ENCODE measurements around the gene ADCY3.

The ADCY3 gene

DNA sequence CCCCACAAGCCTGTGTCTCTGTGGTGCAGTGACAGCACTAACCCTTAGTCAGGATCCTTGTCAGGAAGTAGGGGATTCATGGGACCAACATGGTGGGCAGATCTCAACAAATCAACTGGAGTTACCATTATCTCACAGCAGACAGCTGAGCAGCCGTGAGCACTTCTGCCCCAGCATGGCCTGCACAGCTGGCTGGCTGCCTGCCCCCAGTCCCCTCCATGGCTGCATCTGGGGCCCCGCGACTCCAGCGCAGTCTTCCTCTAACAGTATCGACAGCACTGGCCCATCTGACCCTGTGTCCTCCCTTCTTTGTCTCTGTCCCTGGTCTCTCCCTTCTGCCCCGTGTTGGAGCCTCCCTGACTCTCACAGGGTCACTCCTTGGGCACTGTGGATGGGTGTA lies 4.7 kb upstream of the ADCY3 start:
- H3K27me3 ChIP-seq (ENCODE audit: control insufficient read depth, insufficient read depth, low read length): peaks cover 18% of the 10 kb centered on the region
- H3K9me3 ChIP-seq (ENCODE audit: control insufficient read depth, insufficient read depth, low read length): no peaks in the 10 kb centered on the region
- H3K9ac ChIP-seq (ENCODE audit: low read depth, low read length): no peak overlapping the region

DNA sequence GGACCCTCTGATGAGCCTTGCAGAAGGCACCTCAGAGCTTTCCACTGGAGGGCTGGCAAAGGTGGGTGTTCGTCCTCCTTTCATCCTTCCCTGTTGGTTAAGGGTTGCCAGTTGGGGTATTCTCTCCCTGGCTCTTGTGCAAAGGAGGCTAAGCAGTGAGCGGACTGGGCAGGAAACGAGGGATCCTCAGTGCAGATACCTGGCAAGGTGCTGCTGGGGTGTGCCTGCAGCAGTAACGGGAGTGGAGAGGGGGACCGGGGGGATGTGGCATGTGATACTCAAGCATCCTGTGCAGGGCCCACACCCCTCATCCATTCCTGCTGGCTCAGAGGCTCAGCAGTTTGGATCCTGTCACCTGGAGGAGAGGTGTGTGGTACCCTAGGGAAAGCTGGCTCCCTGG lies 4.2 kb upstream of the ADCY3 start:
- Histone ChIP-seq H3K27me3 (ENCODE audit: control insufficient read depth, insufficient read depth, low read length) (peaks cover 18% of the 10 kb centered on the region), H3K4me3 (ENCODE audit: low read depth, low read length) (no peak overlapping the region), H3K9me3 (ENCODE audit: control insufficient read depth, insufficient read depth, low read length) (no peaks in the 10 kb centered on the region), H3K9ac (ENCODE audit: low read depth, low read length) (no peak overlapping the region), H3K4me1 (ENCODE audit: control insufficient read depth, insufficient read depth, low read length) (peaks cover 7% of the 10 kb centered on the region), H3K36me3 (ENCODE audit: control insufficient read depth, insufficient read depth, low read length) (no peaks in the 10 kb centered on the region)

More for the DNA sequence above, 4.7 kb upstream of the ADCY3 start:
- Histone ChIP-seq H3K4me1 (ENCODE audit: control insufficient read depth, insufficient read depth, low read length) (peaks cover 7% of the 10 kb centered on the region), H3K4me3 (ENCODE audit: low read depth, low read length) (no peak overlapping the region), H3K36me3 (ENCODE audit: control insufficient read depth, insufficient read depth, low read length) (no peaks in the 10 kb centered on the region)

DNA sequence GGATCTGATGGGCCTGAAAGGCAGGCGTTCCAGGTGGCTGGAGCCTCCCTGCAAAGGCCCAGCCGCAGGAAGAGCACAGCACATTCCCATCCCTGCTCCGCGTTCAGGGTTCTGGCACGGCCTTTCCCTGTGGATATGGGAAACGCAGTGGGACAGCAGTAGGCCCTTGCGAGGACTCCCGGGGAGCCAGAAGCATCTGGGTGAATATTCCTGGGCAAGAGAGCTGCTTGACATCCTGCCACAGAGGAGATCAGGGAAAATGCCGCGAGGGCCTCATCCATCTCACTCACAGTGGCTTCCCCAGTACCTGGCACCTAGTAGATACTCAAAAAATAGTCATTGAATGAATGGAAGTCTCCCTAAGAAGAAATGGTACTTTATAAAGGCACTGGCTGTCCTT lies 3.1 kb upstream of the ADCY3 start:
- Histone ChIP-seq H3K4me3 (ENCODE audit: low read depth, low read length) (no peak overlapping the region), H3K9ac (ENCODE audit: low read depth, low read length) (no peak overlapping the region), H3K27me3 (ENCODE audit: control insufficient read depth, insufficient read depth, low read length) (peaks cover 18% of the 10 kb centered on the region), H3K9me3 (ENCODE audit: control insufficient read depth, insufficient read depth, low read length) (no peaks in the 10 kb centered on the region), H3K36me3 (ENCODE audit: control insufficient read depth, insufficient read depth, low read length) (peaks cover 3% of the 10 kb centered on the region), H3K4me1 (ENCODE audit: control insufficient read depth, insufficient read depth, low read length) (peaks cover 7% of the 10 kb centered on the region)

DNA sequence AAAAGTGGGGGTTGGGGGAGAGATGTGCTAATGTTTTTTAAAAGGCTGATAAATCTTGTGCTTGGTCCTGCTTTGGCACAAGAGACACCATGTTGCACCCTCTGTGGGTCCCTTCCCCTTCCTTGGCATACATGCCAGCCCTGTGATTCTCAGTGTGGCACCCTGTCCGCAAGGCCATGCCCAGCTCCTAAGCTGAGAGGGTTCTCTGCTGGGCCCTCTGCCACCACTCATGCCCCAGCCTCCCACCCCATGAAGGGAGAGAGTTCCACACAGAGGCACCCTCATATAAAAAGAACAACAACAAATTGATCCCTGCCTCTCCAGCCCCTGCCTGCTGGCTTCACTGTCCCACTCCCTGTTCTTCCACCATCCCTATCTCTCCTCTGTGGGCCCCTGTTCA lies 2.5 kb upstream of the ADCY3 start:
- H3K27me3 ChIP-seq (ENCODE audit: control insufficient read depth, insufficient read depth, low read length): peaks cover 18% of the 10 kb centered on the region
- no peaks in the 10 kb centered on the region for H3K9me3 ChIP-seq (ENCODE audit: control insufficient read depth, insufficient read depth, low read length)
- no peak overlapping the region for H3K4me3 ChIP-seq (ENCODE audit: low read depth, low read length)
- peaks cover 5% of the 10 kb centered on the region for H3K36me3 ChIP-seq (ENCODE audit: control insufficient read depth, insufficient read depth, low read length)
- peaks cover 7% of the 10 kb centered on the region for H3K4me1 ChIP-seq (ENCODE audit: control insufficient read depth, insufficient read depth, low read length)
- no peak overlapping the region for H3K9ac ChIP-seq (ENCODE audit: low read depth, low read length)

- H3K9ac ChIP-seq (ENCODE audit: low read depth, low read length): no peak overlapping the region
- H3K27me3 ChIP-seq (ENCODE audit: control insufficient read depth, insufficient read depth, low read length): peaks cover 8% of the 10 kb centered on the region
- H3K4me3 ChIP-seq (ENCODE audit: low read depth, low read length): peak overlapping the region; percentile 56
- peaks cover 7% of the 10 kb centered on the region for H3K36me3 ChIP-seq (ENCODE audit: control insufficient read depth, insufficient read depth, low read length)
- no peaks in the 10 kb centered on the region for H3K9me3 ChIP-seq (ENCODE audit: control insufficient read depth, insufficient read depth, low read length)
- H3K4me1 ChIP-seq (ENCODE audit: control insufficient read depth, insufficient read depth, low read length): no peaks in the 10 kb centered on the region
Measured at GRCh38 chr2:24920809-24921441, 888 bp upstream of the ADCY3 start.

- Histone ChIP-seq H3K9me3 (ENCODE audit: control insufficient read depth, insufficient read depth, low read length) (no peaks in the 10 kb centered on the region), H3K27me3 (ENCODE audit: control insufficient read depth, insufficient read depth, low read length) (peaks cover 4% of the 10 kb centered on the region), H3K4me3 (ENCODE audit: low read depth, low read length) (peak overlapping the region; percentile 26), H3K36me3 (ENCODE audit: control insufficient read depth, insufficient read depth, low read length) (peaks cover 7% of the 10 kb centered on the region), H3K4me1 (ENCODE audit: control insufficient read depth, insufficient read depth, low read length) (no peaks in the 10 kb centered on the region), H3K9ac (ENCODE audit: low read depth, low read length) (no peak overlapping the region)
Measured at GRCh38 chr2:24919506-24920097, 435 bp downstream of the ADCY3 start.

DNA sequence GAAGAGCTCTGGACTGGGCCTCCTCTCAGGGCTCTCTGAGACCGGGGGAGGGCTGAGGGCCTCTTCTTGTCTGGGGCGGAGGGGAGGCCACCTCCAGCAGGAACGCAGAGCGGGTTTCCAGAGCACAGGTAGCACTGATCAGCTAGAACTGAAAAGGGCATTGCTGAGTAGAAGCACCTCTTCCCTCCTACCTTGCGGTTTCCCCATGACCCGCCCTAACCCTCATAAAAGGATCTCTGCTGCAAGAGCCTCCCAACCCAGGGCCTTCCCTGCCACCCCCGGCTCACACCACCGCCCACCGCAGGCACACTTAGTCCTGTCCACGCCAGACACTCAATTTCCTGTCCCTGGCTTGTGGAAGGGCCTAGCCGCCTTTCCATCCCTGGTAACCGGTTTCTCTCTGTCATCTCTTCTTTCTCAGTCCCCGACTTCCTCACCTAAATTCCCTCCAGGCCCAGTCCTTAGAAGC lies 966 bp downstream of the ADCY3 start:
- H3K9me3 ChIP-seq (ENCODE audit: control insufficient read depth, insufficient read depth, low read length): no peaks in the 10 kb centered on the region
- H3K36me3 ChIP-seq (ENCODE audit: control insufficient read depth, insufficient read depth, low read length): peaks cover 7% of the 10 kb centered on the region
- peaks cover 4% of the 10 kb centered on the region for H3K27me3 ChIP-seq (ENCODE audit: control insufficient read depth, insufficient read depth, low read length)
- no peak overlapping the region for H3K9ac ChIP-seq (ENCODE audit: low read depth, low read length)
- H3K4me3 ChIP-seq (ENCODE audit: low read depth, low read length): peak overlapping the region; percentile 26
- H3K4me1 ChIP-seq (ENCODE audit: control insufficient read depth, insufficient read depth, low read length): peaks cover under 1% of the 10 kb centered on the region

- Histone ChIP-seq H3K4me3 (ENCODE audit: low read depth, low read length) (peak overlapping the region; percentile 26), H3K4me1 (ENCODE audit: control insufficient read depth, insufficient read depth, low read length) (peaks cover 4% of the 10 kb centered on the region), H3K9ac (ENCODE audit: low read depth, low read length) (peak overlapping the region; percentile 3), H3K27me3 (ENCODE audit: control insufficient read depth, insufficient read depth, low read length) (peaks cover 4% of the 10 kb centered on the region), H3K36me3 (ENCODE audit: control insufficient read depth, insufficient read depth, low read length) (peaks cover 7% of the 10 kb centered on the region), H3K9me3 (ENCODE audit: control insufficient read depth, insufficient read depth, low read length) (no peaks in the 10 kb centered on the region)
Measured at GRCh38 chr2:24918326-24919036, 1.6 kb downstream of the ADCY3 start.

DNA sequence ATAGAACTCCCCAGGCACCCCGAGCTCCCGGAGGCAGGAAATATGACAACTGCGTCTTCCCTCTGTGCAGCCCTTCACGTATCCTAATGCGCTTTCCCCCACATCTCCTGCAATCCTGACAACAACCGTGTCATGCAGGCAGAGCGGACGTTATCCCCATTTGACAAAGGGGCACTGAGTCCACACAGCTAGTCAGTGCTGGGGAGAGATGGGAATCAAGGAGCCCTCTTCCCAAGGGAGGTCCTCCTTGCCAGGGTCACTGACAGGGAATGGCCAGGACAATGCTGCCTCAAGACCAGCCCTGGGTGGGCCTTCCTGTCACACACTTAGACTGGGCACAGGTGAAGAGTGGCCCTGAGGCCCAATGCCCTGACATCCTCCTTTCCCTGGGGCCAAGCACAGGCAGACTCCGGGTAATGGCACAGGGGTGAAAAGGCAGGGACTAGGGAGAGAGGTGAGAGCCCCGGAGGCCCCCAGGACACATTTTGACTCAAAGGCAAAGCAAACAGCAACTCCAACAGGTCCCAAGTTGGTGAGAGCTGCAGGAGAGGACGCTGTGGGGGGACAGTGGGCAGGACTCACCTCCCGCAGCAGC lies 2.2 kb downstream of the ADCY3 start:
- peaks cover 7% of the 10 kb centered on the region for H3K36me3 ChIP-seq (ENCODE audit: control insufficient read depth, insufficient read depth, low read length)
- H3K4me3 ChIP-seq (ENCODE audit: low read depth, low read length): no peak overlapping the region
- H3K4me1 ChIP-seq (ENCODE audit: control insufficient read depth, insufficient read depth, low read length): peaks cover 5% of the 10 kb centered on the region
- H3K9me3 ChIP-seq (ENCODE audit: control insufficient read depth, insufficient read depth, low read length): no peaks in the 10 kb centered on the region
- H3K27me3 ChIP-seq (ENCODE audit: control insufficient read depth, insufficient read depth, low read length): peaks cover 4% of the 10 kb centered on the region
- peak overlapping the region; percentile 3 for H3K9ac ChIP-seq (ENCODE audit: low read depth, low read length)

GRCh38 chr2:24917086-24917485 lies 3.0 kb downstream of the ADCY3 start:
- Histone ChIP-seq H3K9ac (ENCODE audit: low read depth, low read length) (no peak overlapping the region), H3K27me3 (ENCODE audit: control insufficient read depth, insufficient read depth, low read length) (peaks cover 4% of the 10 kb centered on the region), H3K9me3 (ENCODE audit: control insufficient read depth, insufficient read depth, low read length) (no peaks in the 10 kb centered on the region), H3K4me3 (ENCODE audit: low read depth, low read length) (no peak overlapping the region), H3K4me1 (ENCODE audit: control insufficient read depth, insufficient read depth, low read length) (peaks cover 5% of the 10 kb centered on the region), H3K36me3 (ENCODE audit: control insufficient read depth, insufficient read depth, low read length) (peaks cover 7% of the 10 kb centered on the region)

GRCh38 chr2:24915796-24916195 lies 4.2 kb downstream of the ADCY3 start:
- Histone ChIP-seq H3K9me3 (ENCODE audit: control insufficient read depth, insufficient read depth, low read length) (no peaks in the 10 kb centered on the region), H3K27me3 (ENCODE audit: control insufficient read depth, insufficient read depth, low read length) (peaks cover 2% of the 10 kb centered on the region), H3K9ac (ENCODE audit: low read depth, low read length) (no peak overlapping the region), H3K4me3 (ENCODE audit: low read depth, low read length) (no peak overlapping the region), H3K4me1 (ENCODE audit: control insufficient read depth, insufficient read depth, low read length) (peaks cover 5% of the 10 kb centered on the region), H3K36me3 (ENCODE audit: control insufficient read depth, insufficient read depth, low read length) (peaks cover 7% of the 10 kb centered on the region)
